NCI-H146 (cell line): ENCODE data around the gene ABHD2.
"Not testable (repeated sequence)": the region's sequence is repeated elsewhere in the genome, so short reads cannot be mapped to it uniquely, and the experiment has no call there.

ENCODE experiments used
- DNase-seq: peaks from one replicate; lab custom pipeline; 2025; lab: John Stamatoyannopoulos, UW

Gene ABHD2, protein sequence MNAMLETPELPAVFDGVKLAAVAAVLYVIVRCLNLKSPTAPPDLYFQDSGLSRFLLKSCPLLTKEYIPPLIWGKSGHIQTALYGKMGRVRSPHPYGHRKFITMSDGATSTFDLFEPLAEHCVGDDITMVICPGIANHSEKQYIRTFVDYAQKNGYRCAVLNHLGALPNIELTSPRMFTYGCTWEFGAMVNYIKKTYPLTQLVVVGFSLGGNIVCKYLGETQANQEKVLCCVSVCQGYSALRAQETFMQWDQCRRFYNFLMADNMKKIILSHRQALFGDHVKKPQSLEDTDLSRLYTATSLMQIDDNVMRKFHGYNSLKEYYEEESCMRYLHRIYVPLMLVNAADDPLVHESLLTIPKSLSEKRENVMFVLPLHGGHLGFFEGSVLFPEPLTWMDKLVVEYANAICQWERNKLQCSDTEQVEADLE

DNA sequence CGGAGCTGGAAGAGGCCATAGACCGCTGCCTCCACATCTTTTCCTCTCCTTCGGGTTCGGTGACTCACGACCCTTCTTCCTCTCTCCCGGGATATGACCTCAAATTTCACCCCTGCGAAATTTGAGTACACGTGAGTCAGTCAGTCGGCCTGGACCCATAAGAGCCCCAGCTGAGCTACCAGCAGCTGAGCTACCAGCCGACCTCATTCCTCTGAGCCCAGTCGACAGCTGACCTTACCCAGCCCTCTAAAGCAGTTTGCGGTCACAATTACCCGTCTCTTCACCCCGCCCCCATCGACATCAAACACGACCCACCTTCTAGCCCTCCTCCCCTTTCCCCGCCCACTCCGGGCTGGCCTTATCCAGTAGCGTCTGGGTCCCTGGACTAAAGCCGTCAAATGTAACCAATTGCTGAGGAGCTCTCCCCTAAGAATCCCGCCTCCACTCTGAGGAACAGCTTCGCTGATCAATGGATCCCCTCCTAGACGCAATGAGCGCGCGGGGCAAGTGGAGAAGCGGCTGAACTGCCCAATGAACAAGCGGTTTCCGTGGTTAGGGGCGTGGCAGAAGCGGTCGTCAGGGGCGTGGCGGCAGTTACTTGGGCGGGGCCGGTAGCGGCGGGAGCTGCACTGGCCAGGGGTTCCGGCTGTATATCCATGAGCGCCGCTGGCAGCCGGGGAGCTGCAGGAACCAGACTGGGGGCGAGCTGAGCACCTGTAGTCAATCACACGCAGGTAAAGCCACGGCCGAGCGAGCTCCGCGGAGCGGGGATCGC, at the start of gene ABHD2:
Gene ABHD2, plus strand, starts transcription at position 627 of the 775 bp plus-strand sequence. CDS start 27,872 bp downstream, outside the sequence.
- peak; percentile 99 for DNase-seq

DNA sequence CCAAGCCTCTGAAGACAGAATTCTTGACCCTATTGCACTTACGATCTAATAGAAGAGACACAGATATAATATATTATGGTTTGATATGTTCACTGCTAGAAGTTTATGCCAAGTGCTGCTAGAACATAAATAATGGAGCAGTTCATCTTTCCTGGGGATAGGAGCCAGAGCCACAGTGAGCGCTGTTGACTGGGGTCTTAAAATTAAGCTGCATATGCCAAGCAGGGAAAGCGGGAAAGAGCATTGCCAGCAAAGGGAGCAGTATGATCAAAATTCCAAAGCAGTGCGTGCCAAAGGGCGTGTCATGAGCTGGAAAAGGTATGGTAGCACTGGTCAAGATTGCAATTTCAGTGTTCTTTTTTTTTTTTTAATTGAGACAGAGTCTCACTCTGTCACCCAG, 49.1 kb upstream of the ABHD2 start:
- no peak for DNase-seq

DNA sequence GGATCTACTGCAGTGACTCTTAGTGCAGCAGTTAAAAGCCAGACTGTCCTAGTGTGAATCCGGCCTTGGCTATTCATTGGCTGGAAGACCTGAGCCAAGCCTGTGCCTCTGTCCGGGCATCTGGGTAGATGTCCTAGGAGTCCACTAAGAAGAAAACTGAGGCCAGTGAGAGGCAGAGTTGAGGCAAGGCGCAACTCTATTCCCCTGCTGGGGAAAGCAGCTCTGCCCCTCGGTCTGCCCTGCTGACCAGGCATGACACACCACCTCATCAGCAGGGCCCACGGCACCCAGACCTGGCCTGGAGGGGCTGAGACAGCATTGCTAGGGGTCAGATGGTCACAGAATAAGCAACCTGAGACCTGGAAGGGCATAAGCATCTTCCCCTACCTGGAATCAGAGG, 46.7 kb upstream of the ABHD2 start:
- DNase-seq, result no peak

- DNase-seq, result no peak
These were observed 45.9 kb upstream of the ABHD2 start for GRCh38 chr15:89042387-89042786.

- DNase-seq, result no peak
These were observed 44.9 kb upstream of the ABHD2 start for GRCh38 chr15:89043031-89044002.

- DNase-seq, result not testable (repeated sequence)
These were observed 39.1 kb upstream of the ABHD2 start for GRCh38 chr15:89049016-89049666.

DNA sequence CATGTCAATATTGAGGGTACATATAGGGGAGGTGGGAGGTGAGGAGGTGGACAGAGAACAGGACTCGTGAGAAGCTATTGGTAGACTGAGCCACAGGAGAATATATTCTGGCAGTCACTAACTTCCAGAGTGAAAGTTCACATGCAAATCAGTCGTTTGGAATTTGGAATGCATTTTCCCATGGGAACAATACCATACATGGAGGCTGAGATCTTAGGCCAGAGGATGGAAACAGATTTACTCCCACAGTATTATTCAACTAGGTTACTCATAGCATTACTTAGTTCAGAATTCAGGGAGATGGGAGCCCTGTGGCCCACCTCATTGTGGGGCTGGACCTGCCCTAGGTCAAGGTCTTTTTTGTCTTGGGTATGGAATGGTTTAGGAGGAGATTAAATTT, 36.4 kb upstream of the ABHD2 start:
- no peak for DNase-seq

DNA sequence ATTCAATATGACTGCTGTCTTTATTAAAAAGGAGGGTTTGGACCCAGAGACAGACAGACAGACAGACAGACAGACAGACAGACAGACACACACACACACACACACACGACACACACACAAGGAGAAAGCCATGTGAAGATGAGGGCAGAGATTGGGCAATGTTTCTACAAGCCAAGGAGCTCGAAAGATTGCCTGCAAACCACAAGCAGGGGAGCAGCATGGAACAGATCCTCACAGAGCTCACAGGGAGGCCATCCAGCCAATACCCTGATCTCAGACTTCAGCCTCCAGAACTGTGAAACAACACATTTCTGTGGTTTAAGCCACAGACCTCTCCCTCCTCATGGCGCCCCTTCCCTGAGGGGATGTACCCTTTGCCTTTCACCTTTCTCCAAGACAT, 35.8 kb upstream of the ABHD2 start:
- no peak for DNase-seq

- no peak for DNase-seq
These were observed 33.4 kb upstream of the ABHD2 start for GRCh38 chr15:89054873-89055272.

GRCh38 chr15:89057506-89058133, 30.6 kb upstream of the ABHD2 start:
- peak; percentile 42 for DNase-seq

GRCh38 chr15:89058376-89058775, 29.9 kb upstream of the ABHD2 start:
- no peak for DNase-seq

GRCh38 chr15:89058876-89059405, 29.3 kb upstream of the ABHD2 start:
- no peak for DNase-seq

DNA sequence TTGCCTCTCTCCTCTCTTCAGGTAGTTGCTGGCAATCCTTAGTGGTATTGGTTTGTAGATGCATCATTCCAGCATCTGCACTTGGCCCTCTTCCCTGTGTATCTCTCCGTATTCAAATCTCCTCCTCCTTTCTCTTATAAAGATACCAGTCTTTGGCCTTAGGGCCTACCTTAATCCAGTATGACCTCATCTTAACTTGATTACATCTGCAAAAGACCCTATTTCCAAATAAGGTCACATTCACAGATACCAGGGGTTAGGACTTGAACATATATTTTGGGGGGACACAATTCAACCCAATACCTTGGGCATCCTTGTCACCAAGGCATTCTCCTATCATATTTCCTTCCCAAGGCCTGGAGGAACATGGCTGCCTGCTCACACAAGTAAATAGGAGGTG, 22.0 kb upstream of the ABHD2 start:
- no peak for DNase-seq

DNA sequence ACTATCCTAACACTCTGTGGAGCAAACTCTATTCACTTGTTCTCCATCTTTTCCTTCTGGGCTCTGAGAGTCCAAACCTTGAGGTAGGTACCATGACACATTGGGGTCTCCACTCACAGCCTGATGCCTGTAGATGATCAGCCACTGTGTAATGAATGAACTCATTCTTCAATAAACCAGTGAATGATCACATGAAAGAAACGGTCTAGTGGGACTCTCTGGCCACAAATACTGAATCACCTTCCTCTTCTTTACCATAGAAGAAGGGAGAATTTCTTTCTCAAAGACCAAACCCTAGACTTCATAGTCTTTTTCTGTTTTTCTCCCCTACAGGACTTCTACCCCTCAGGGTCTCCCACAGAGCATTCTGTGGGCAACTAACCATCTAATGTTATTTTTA, 20.5 kb upstream of the ABHD2 start:
- no peak for DNase-seq

DNA sequence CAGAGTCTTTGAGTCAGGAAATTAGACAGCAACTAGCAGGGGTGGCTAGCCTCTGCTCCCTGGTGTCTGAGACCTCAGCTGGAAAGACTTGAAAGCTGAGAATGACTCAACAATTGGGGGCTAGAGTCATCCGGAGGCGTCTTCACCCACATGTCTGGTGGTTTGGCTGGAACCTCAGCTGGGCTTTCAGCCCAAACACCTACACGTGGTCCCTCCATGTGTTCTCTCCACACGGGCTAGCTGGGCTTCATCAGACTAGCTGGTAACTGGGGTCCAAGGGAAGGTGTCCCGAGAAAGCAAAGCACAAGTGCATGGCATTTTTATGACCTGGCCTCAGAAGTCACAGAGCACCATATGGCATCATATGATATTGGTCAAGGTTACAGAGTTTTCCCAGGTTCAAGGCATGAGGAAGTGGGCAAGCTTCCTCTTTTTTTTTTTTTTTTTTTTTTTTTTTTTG, 19.9 kb upstream of the ABHD2 start:
- no peak for DNase-seq

DNA sequence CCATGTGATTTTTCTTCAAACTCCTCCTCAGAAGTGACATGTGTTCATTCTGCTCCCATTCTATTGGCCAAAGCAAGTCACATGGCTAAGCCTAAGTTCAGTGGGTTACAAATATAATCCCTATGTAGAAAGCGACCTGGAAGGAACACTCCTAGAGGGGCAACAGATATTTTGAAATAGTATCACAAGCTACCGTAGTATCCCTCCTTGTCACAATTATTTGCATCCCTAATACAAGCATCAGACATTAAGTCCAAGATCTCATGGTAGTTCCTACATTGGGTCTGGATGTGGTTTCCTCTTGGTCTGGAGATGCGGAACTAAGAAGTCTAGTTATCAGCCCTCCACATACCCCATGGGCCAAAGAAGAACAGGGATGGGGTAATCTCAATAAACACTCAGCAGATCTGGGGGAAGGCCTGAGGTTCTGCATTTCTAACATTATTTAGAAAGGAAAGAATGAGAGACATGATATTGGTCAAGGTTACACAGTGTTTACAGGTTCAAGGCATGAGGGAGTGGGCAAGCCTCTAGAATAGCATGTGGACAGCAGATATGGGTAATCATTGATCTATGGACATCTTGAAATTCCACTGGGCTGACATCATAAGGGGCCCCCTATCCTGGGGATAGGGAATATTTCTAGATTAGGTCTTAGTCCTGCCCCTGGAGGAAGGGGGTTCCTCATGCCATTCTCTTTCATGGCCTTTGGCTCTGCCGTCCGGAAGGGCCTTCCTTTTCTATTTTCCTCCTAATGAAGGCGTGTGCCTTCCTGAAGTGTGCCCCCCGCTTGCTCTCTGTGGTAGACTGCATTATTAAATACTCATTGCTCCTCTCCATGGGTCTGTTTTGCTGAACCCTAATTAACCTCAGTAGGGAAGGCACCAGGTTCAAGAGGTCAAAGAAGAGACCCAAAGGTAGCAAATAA, 17.8 kb upstream of the ABHD2 start:
- DNase-seq, result no peak

- DNase-seq, result no peak
These were observed 16.8 kb upstream of the ABHD2 start for GRCh38 chr15:89071471-89071870.

DNA sequence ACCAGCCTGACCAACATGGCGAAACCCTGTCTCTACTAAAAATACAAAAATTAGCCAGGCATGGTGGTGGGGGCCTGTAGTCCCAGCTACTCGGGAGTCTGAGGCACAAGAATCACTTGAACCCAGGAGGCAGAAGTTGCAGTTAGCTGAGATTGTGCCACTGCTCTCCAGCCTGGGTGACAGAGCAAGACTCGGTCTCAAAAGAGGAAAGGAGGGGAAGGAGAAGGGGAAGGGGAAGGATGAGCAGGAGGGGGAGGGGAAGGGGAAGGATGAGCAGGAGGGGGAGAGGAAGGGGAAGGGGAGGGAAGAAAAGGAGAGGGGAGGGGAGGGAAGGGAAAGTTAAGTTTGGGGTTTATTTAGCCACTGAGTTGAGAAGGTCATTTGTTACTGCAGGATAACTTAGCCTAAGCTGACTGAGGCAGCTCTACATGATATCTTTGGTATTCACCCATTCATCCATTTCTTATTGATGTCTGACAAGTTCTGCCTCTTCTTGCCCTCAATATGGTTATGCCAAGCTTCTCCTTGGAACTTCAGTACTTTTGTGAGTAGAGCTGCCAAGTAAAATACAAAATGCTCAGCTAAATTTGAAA, 15.9 kb upstream of the ABHD2 start:
- no peak for DNase-seq

- DNase-seq, result no peak
These were observed 13.7 kb upstream of the ABHD2 start for GRCh38 chr15:89074402-89075012.
